ENCODE measurements around the gene PRDX5.
A peak's percentile ranks its signal among the peaks of the same experiment; 100 is the strongest.

PRDX5 gene

GRCh38 chr11:64290352-64291261, 27.3 kb upstream of the PRDX5 start:
- no peak for DNase-seq

- DNase-seq: no peak
Measured at GRCh38 chr11:64291262-64291751, 26.6 kb upstream of the PRDX5 start, which contains the start of gene KCNK4. KCNK4 (plus strand) TSS chr11:64291302; CDS start chr11:64293019, 1,717 bp downstream.

GRCh38 chr11:64291752-64292459, 26.0 kb upstream of the PRDX5 start:
- DNase-seq: no peak

GRCh38 chr11:64292460-64293254, 25.3 kb upstream of the PRDX5 start:
- no peak for DNase-seq

GRCh38 chr11:64294774-64295173, 23.1 kb upstream of the PRDX5 start:
- no peak for DNase-seq

- DNase-seq: no peak
Measured at GRCh38 chr11:64295760-64296159, 22.2 kb upstream of the PRDX5 start.

- DNase-seq: no peak
Measured at GRCh38 chr11:64296236-64296635, 21.7 kb upstream of the PRDX5 start.

GRCh38 chr11:64296830-64297698, 20.9 kb upstream of the PRDX5 start:
- no peak for DNase-seq

- no peak for DNase-seq
Measured at GRCh38 chr11:64297699-64298358, 20.1 kb upstream of the PRDX5 start.

GRCh38 chr11:64298966-64299846, 18.7 kb upstream of the PRDX5 start:
- no peak for DNase-seq

- no peak for DNase-seq
Measured at GRCh38 chr11:64299847-64300648, 17.9 kb upstream of the PRDX5 start, which contains the start of gene CATSPERZ. CATSPERZ (plus strand) TSS chr11:64300358; CDS start chr11:64300411, 53 bp downstream.

GRCh38 chr11:64303109-64304031, 14.6 kb upstream of the PRDX5 start:
- no peak for DNase-seq

- no peak for DNase-seq
Measured at GRCh38 chr11:64304032-64304315, 13.9 kb upstream of the PRDX5 start.

GRCh38 chr11:64304316-64305072, 13.4 kb upstream of the PRDX5 start:
- DNase-seq: peak; percentile 77

- peak; percentile 98 for DNase-seq
Measured at GRCh38 chr11:64305075-64305690, 12.7 kb upstream of the PRDX5 start, which contains the start of gene ESRRA. ESRRA (plus strand) TSS chr11:64305524; CDS start chr11:64307180, 1,656 bp downstream.

- DNase-seq: no peak
Measured at GRCh38 chr11:64305691-64306562, 12.0 kb upstream of the PRDX5 start.

Measured in NCI-H446 treated with DMSO at 0.1 percent for 48 hours (cell line).